OCI-LY7 (cell line): ENCODE results near the gene SIN3B. TPM values are rescaled to one million over a fixed set of nuclear protein-coding genes. Genes with fewer than 3 reads are reported as not detected.

Source experiments
- BruUV-seq: library from RNA; stranded (reverse); fragments of 400-500 nt; replicated peaks from 2 replicates; lab custom pipeline; 2021; lab: Mats Ljungman, UMichigan
- CTCF ChIA-PET: fragments of 300-600 bp; sonication (Branson Sonifier 250); formaldehyde crosslinking; loops from one replicate; lab custom pipeline; 2022; ENCODE audit warnings: antibody characterized with exemption; ENCODE audit not compliant: unreplicated experiment; lab: Charles Lee
- POLR2A ChIA-PET: fragments of 300-600 bp; sonication (Branson Sonifier 250); formaldehyde crosslinking; loops from one replicate; lab custom pipeline; 2022; ENCODE audit warnings: antibody characterized with exemption; lab: Charles Lee
- DNase-seq: peaks from one replicate; pipeline ENCODE4 v3.0.0-alpha.2; 2015; ENCODE audit warnings: low spot score
- H2AFZ ChIP-seq: fragments of 200-600 bp; sonication (generic), shearing (Covaris generic); 2 replicates; pipeline ENCODE4 v1.6.1; 2014; ENCODE audit warnings: mild to moderate bottlenecking, antibody characterized with exemption, low read length, moderate library complexity
- H3K27ac ChIP-seq: fragments of 200-600 bp; sonication (generic); 2 replicates; pipeline ENCODE4 v1.5.1; 2014; ENCODE audit warnings: mixed run types, low read depth, mild to moderate bottlenecking, moderate library complexity, low read length, inconsistent platforms; ENCODE audit not compliant: poor library complexity, severe bottlenecking
- H3K36me3 ChIP-seq: fragments of 200-600 bp; sonication (generic); 2 replicates; pipeline ENCODE4 v1.6.1; 2014; ENCODE audit warnings: mild to moderate bottlenecking, antibody characterized with exemption, low read length, moderate library complexity, mixed read lengths; ENCODE audit not compliant: insufficient read depth
- H3K4me1 ChIP-seq: fragments of 200-600 bp; sonication (generic); 2 replicates; pipeline ENCODE4 v1.5.1; 2014; ENCODE audit warnings: mild to moderate bottlenecking, low read length; ENCODE audit not compliant: insufficient read depth, poor library complexity, severe bottlenecking
- H3K4me2 ChIP-seq: fragments of 200-600 bp; sonication (generic); 2 replicates; pipeline ENCODE4 v1.6.1; 2014; ENCODE audit warnings: mild to moderate bottlenecking, low read length
- H3K4me3 ChIP-seq: fragments of 200-600 bp; sonication (generic); 2 replicates; pipeline ENCODE4 v1.5.1; 2014; ENCODE audit warnings: mild to moderate bottlenecking, low read depth, low read length; ENCODE audit not compliant: poor library complexity, severe bottlenecking
- H3K79me2 ChIP-seq: fragments of 200-600 bp; sonication (generic); 2 replicates; pipeline ENCODE4 v1.6.1; 2016; ENCODE audit warnings: low read depth, mild to moderate bottlenecking, low read length, moderate library complexity, mixed read lengths; ENCODE audit not compliant: insufficient read depth
- H3K9me2 ChIP-seq: fragments of 200-600 bp; sonication (generic); 2 replicates; pipeline ENCODE4 v1.6.1; 2016; ENCODE audit warnings: mild to moderate bottlenecking, low read length, mixed read lengths; ENCODE audit not compliant: insufficient read depth
- H3K9me3 ChIP-seq: fragments of 200-600 bp; sonication (generic); 2 replicates; pipeline ENCODE4 v1.6.1; 2014; ENCODE audit warnings: mild to moderate bottlenecking, mixed run types, low read length, mixed read lengths
- H4K20me1 ChIP-seq: fragments of 200-600 bp; sonication (generic); 2 replicates; pipeline ENCODE4 v1.6.1; 2014; ENCODE audit warnings: mild to moderate bottlenecking, antibody characterized with exemption, low read length, moderate library complexity, mixed read lengths; ENCODE audit not compliant: insufficient read depth
- EZH2phosphoT487 ChIP-seq: fragments of 200-600 bp; sonication (generic); IDR thresholded peaks from 2 replicates; pipeline ENCODE4 v1.6.1; 2018; ENCODE audit warnings: low read depth, borderline replicate concordance, mild to moderate bottlenecking, mixed run types, antibody characterized with exemption, low read length, moderate library complexity, mixed read lengths
- intact Hi-C: fragments of 100-400 bp; cut with micrococcal nuclease; formaldehyde crosslinking; loops from one replicate; pipeline ENCODE4 v1.10.0; 2022; ENCODE audit not compliant: unreplicated experiment
- total RNA-seq, 2 experiments: library from RNA; depleted of rRNA in 1 of 2; stranded (reverse); fragments of >200 nt in 1 of 2; shearing (Covaris generic) in 1 of 2; gene quantifications; 2 replicates each; pipeline ENCODE4 v1.2.3, GENCODE V29; 2014 to 2022
- TF ChIP-seq, protein P1 (sequence below): fragments of 200-600 bp; sonication (generic); conservative IDR thresholded peaks from 2 replicates; pipeline ENCODE4 v1.5.1; 2014; ENCODE audit warnings: mild to moderate bottlenecking, antibody characterized with exemption, low read length, moderate library complexity, mixed read lengths

Gene SIN3B
- total RNA-seq, 2 experiments from 2014 or later = 19.4 to 45.4 TPM

DNA sequence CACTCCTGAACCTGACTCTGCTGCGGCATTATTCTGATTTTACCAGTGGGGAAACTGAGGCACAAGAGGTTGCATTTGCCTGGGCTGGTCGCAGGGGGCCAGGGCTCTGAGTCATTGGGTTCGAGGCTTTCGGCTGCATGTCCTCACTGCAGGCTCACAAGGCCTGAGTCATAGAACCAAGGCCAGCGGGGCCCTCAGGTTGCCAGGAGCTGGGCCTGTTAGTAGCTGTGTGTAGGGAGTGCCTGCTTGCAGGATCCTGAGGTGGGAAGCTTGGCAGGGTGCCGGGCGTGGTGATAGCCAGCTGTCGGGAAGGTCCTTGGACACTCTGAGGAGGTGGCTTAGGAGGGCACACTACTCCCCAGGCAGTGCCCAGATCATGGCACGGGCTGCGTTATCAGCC is 38.0 kb downstream of the SIN3B start:
- Histone ChIP-seq H2AFZ (no peak overlapping the region), H3K4me2 (no peak overlapping the region), H3K9me2 (no peaks in the 10 kb centered on the region), H3K27ac (no peak overlapping the region), H3K4me1 (no peaks in the 10 kb centered on the region), H4K20me1 (no peaks in the 10 kb centered on the region), H3K36me3 (peaks cover 46% of the 10 kb centered on the region), H3K79me2 (no peaks in the 10 kb centered on the region), H3K4me3 (no peak overlapping the region), H3K9me3 (no peaks in the 10 kb centered on the region)
- ChIA-PET POLR2A (no interaction called here), CTCF (no interaction called here)
- DNase-seq = no peak
- intact Hi-C loops = no loop called here
- TF ChIP-seq, protein P1, sequence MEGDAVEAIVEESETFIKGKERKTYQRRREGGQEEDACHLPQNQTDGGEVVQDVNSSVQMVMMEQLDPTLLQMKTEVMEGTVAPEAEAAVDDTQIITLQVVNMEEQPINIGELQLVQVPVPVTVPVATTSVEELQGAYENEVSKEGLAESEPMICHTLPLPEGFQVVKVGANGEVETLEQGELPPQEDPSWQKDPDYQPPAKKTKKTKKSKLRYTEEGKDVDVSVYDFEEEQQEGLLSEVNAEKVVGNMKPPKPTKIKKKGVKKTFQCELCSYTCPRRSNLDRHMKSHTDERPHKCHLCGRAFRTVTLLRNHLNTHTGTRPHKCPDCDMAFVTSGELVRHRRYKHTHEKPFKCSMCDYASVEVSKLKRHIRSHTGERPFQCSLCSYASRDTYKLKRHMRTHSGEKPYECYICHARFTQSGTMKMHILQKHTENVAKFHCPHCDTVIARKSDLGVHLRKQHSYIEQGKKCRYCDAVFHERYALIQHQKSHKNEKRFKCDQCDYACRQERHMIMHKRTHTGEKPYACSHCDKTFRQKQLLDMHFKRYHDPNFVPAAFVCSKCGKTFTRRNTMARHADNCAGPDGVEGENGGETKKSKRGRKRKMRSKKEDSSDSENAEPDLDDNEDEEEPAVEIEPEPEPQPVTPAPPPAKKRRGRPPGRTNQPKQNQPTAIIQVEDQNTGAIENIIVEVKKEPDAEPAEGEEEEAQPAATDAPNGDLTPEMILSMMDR = no peak
- TF ChIP-seq EZH2phosphoT487 = no peak
- BruUV-seq = no TSS peak

DNA sequence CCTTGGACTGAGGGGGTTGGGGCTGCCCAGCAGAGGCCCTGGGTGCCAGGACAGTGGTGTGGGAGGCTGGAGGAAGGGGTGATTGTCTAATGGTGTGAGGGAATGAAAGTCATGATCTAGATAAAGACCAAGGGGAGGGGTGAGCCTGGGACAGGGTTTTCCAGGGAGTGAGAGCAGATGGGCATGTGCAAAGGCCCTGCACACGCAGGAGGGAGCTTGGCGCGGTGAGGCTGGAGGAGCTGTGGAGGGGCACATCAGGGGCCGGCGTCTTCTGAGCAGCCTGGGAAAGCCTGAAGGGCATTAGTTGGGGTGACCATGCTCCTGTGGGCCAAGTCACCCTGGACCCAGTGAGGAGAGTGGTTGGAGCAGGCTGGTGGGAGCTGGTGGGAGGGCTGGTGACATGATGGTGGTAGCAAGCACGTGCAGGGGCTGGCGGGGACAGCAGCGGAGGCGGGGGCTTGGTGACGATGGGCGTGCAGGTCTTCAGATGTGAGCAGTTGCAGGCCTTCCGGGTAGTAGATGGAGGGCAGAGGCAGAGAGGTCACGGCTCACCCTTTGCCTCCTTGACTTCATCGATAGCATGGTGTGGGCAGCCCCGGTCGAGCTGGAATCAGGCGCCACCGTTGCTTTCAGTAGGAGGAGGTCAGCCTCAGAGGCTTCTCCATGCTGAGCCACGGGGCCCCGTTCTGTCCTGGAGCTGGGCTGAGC is 39.4 kb downstream of the SIN3B start:
- no TSS peak for BruUV-seq
- Histone ChIP-seq H2AFZ (no peak overlapping the region), H4K20me1 (no peaks in the 10 kb centered on the region), H3K4me1 (no peaks in the 10 kb centered on the region), H3K79me2 (no peaks in the 10 kb centered on the region), H3K4me3 (no peak overlapping the region), H3K36me3 (peaks cover 49% of the 10 kb centered on the region), H3K27ac (no peak overlapping the region), H3K4me2 (no peak overlapping the region), H3K9me3 (no peaks in the 10 kb centered on the region), H3K9me2 (no peaks in the 10 kb centered on the region)
- DNase-seq = no peak
- ChIA-PET CTCF (no interaction called here), POLR2A (no interaction called here)
- intact Hi-C loops = no loop called here
- TF ChIP-seq EZH2phosphoT487 = no peak
- TF ChIP-seq, protein P1 = no peak

DNA sequence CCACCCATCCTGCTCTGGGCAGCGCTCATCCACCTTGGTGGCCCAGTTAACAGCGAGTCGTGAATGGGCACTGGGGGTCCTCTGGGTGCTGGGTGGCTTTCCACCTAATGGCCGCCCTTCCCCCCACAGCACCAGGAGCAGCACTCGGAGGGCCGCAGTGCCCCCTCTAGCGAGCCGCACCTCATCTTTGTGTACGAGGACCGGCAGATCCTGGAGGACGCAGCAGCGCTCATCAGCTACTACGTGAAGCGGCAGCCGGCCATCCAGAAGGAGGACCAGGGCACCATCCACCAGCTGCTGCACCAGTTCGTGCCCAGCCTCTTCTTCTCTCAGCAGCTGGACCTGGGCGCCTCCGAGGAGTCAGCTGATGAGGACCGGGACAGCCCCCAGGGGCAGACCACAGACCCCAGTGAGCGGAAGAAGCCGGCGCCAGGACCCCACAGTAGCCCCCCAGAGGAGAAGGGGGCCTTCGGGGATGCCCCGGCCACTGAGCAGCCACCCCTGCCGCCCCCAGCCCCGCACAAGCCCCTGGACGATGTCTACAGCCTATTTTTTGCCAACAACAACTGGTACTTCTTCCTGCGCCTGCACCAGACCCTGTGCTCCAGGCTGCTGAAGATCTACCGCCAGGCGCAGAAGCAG is 40.3 kb downstream of the SIN3B start:
- no peaks in the 10 kb centered on the region for H3K9me3 ChIP-seq
- H3K36me3 ChIP-seq = peaks cover 52% of the 10 kb centered on the region
- no peak for DNase-seq
- no peak overlapping the region for H3K27ac ChIP-seq
- H3K4me1 ChIP-seq = no peaks in the 10 kb centered on the region
- H3K4me3 ChIP-seq = no peak overlapping the region
- no TSS peak for BruUV-seq
- no peak overlapping the region for H3K4me2 ChIP-seq
- intact Hi-C loops = no loop called here
- ChIA-PET CTCF (no interaction called here), POLR2A (interaction anchor here (0.5 kb wide), 1 partner anchor 231 kb away, joined by 6 read pairs; no protein-coding TSS in a partner anchor)
- no peak for TF ChIP-seq EZH2phosphoT487
- TF ChIP-seq, protein P1 = no peak
- no peaks in the 10 kb centered on the region for H3K9me2 ChIP-seq
- H3K79me2 ChIP-seq = no peaks in the 10 kb centered on the region
- no peak overlapping the region for H2AFZ ChIP-seq
- no peaks in the 10 kb centered on the region for H4K20me1 ChIP-seq
